Inferior parietal cortex (tissue), 1 donor: ENCODE measurements around the gene RTEL1.
"Not testable (repeated sequence)": the region's sequence is repeated elsewhere in the genome, so short reads cannot be mapped to it uniquely, and the experiment has no call there.

Source experiments
- DNase-seq: peaks from one replicate; pipeline ENCODE4 v3.0.0-alpha.2; 2016; ENCODE audit errors: extremely low spot score

RTEL1 gene

GRCh38 chr20:63657937-63658748, at the start of gene RTEL1:
RTEL1 (plus strand) TSS chr20:63658312; CDS start chr20:63659403, 1,091 bp downstream.
- peak; percentile 94 for DNase-seq

GRCh38 chr20:63610581-63611435, 47.3 kb upstream of the RTEL1 start:
- DNase-seq, result no peak

- DNase-seq, result no peak
Measured at GRCh38 chr20:63611646-63612045, 46.5 kb upstream of the RTEL1 start.

GRCh38 chr20:63612276-63612931, 45.7 kb upstream of the RTEL1 start:
- DNase-seq, result no peak

GRCh38 chr20:63613863-63614594, 44.1 kb upstream of the RTEL1 start:
- DNase-seq, result not testable (repeated sequence)

GRCh38 chr20:63617092-63617875, 40.8 kb upstream of the RTEL1 start:
- DNase-seq, result no peak

GRCh38 chr20:63617876-63618265, 40.2 kb upstream of the RTEL1 start:
- no peak for DNase-seq

- no peak for DNase-seq
Measured at GRCh38 chr20:63618291-63618980, 39.7 kb upstream of the RTEL1 start.

- no peak for DNase-seq
Measured at GRCh38 chr20:63619086-63619485, 39.0 kb upstream of the RTEL1 start.

- DNase-seq, result no peak
Measured at GRCh38 chr20:63619505-63619904, 38.6 kb upstream of the RTEL1 start.

- DNase-seq, result no peak
Measured at GRCh38 chr20:63620991-63621390, 37.1 kb upstream of the RTEL1 start.

GRCh38 chr20:63622096-63622495, 36.0 kb upstream of the RTEL1 start:
- no peak for DNase-seq

GRCh38 chr20:63622732-63623131, 35.4 kb upstream of the RTEL1 start:
- no peak for DNase-seq

- no peak for DNase-seq
Measured at GRCh38 chr20:63624486-63624885, 33.6 kb upstream of the RTEL1 start.

GRCh38 chr20:63625771-63626423, 32.2 kb upstream of the RTEL1 start:
- no peak for DNase-seq

GRCh38 chr20:63626424-63627128, 31.5 kb upstream of the RTEL1 start, which contains the start of gene GMEB2:
GMEB2 (minus strand) TSS chr20:63627101; CDS start chr20:63619397, 7,704 bp downstream.
- DNase-seq, result peak; percentile 53

GRCh38 chr20:63627129-63627750, 30.9 kb upstream of the RTEL1 start:
- DNase-seq, result peak; percentile 92

GRCh38 chr20:63627751-63628245, 30.3 kb upstream of the RTEL1 start:
- DNase-seq, result no peak
